Fibroblast of skin of left biceps (primary cell): Measurements from ENCODE around the gene CFAP54.
"Not testable (repeated sequence)": the region's sequence is repeated elsewhere in the genome, so short reads cannot be mapped to it uniquely, and the experiment has no call there.

Source experiments
- DNase-seq, 2 experiments: peaks; one replicate each; pipeline ENCODE4 v3.0.0-alpha.2; 2013; ENCODE audit warnings: low read depth in 2 of 2

CFAP54 gene, protein sequence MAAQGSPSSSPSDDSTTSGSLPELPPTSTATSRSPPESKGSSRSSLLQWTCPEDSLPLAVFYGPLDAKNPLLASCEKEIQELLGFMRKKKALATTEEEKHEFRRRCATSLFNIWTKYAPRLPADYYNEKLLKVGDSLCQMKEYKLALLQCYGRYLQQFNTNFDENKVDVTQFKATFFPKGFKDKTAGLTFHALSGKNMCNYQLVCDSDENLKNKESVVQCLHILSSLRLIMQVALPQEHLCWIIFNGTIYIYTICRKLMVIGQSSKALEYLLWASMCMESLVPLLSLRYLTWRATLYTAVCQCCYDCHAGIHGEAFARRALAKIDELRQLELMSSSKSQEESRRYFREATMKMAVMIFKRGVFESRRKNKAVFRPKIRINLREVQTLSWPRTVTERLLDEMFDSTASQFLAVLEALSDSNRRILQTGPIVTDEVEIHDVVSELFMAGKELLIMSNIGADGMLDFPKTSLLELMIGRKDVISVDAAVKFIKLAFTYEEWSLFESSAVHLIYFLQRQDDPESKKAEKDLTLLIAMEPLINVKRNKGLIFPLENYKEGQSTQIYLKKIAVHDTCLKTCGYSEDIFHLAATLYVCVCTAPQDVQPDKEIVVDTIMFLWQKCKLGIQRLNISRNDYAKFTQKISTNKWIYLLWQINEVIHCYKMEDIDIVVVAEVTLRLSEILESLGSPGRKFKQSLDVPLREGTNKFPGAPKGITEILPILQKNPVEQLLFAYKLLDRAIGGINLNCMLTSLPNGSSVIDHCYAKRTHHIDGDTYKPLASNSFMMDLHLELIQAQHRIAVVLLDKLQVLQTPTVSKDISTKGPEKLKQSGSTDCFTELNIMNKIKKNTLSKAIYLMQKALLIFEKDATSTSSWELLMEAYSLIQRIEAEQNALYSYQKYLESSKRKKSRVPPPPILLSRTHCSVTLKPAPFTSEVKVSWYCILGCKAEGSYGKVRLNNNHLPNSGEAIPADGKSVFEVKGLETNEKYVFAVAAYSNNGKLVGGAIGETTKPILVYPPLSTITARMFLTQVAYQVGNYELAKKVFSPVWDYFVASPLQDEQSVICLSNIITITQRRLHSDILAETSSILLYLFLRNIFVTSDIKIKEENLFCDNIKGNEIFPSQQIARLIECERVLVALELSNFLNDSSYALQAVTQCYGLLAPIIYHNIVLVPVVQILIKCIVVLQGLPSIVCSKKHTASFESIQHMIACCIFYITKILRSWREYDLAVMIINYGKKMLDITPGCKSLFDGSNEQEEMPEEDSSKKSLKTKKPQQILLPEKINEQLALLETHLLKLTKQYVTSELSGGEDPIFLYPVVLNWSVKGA (N-terminal part only)

GRCh38 chr12:96489392-96490056, at the start of gene CFAP54:
CFAP54 (plus strand) TSS chr12:96489577; CDS start chr12:96489610, 33 bp downstream.
- DNase-seq, result peak; percentile 73 to 76

DNA sequence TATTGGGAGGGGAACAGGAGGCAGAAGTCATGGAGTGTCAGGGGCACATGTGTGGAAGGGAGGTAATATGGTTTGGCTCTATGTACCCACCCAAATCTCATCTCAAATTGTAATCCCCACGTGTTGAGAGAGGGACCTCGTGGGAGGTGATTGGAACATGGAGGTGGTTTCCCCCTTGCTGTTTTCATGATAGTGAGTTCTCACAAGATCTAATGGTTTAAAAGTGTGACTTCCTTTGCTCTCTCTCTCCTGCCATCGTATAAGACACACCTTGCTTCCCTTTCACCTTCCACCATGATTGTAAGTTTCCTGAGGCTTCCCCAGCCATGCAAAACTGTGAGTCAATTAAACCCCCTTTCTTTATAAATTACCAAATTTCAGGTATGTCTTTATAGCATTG, 47.6 kb upstream of the CFAP54 start:
- DNase-seq, result no peak

- DNase-seq, result no peak
These were observed 46.5 kb upstream of the CFAP54 start for GRCh38 chr12:96442906-96443305.

- DNase-seq, result no peak
These were observed 45.0 kb upstream of the CFAP54 start for GRCh38 chr12:96444399-96444798.

GRCh38 chr12:96445691-96446583, 43.4 kb upstream of the CFAP54 start:
- peak; percentile 65 to 66 for DNase-seq

DNA sequence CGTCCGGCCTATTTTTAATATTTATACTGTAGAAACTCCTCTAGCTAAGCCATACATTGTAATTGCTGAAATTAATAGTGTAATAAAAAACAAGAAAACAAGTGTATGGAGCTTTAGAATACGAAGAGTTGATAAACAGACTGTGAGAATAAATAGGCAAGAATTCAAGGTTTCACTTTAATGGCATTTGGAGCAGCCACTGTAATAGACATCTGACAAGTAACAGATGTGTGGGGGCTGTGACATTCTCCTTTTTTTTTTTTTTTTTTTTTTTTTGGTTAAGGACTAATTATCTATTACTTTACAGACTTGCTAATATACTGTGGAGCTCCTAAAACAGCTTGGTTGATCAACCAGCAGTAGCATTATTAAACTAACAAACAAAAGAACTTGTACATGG, 42.1 kb upstream of the CFAP54 start:
- DNase-seq, result no peak

GRCh38 chr12:96448300-96448699, 41.1 kb upstream of the CFAP54 start:
- DNase-seq, result no peak

GRCh38 chr12:96452261-96452922, 37.0 kb upstream of the CFAP54 start:
- no peak for DNase-seq

DNA sequence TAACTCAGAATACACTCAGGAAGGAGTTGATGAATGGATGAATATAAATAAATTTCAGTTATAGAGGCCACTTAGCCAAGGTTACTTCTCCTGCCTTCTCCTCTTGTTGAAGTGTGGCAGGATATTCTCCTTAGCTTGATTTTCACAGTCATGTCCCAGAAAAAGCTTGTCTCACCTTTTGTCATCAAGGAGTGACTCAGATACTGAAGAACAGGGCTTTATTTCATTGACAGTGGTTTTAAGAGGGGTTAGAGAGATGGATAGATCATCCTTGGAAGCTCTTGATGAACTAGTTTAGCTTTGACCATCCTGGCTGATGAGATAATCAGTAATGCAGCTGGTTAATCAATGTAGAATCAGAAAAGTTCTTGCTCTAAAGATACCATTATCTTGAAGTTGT, 35.0 kb upstream of the CFAP54 start:
- no peak for DNase-seq

DNA sequence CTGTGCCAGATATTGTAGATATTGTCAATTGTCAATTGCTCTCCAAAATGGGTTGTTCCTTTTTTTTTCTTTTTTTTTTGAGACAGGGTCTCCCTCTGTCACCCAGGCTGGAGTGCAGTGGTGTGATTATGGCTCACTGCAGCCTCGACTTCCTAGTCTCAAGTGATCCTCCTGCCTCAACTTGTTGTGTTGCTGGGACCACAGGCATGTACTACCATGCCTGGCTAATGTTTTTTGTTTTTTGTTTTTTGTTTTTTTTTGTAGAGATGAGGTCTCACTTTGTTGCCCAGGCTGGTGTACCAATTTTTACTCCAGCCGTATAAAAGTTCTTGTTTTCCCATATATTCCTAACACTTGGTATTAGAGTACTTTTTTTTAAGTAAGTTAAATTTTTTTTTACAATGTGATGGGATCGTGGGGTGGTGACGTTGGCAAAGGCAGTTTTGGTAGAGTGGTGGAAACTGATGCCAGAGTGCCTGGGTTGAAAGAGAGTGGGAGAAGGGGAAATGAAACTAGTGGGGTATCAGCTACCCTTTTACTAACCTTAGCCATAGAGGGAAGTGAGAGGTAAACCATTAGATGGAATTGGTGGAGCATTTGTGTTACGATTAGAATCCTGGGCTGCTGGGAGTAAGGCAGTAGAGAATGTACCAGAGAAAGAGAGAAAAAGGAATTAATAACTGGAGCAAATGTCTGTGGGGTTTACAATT, 33.0 kb upstream of the CFAP54 start:
- no peak for DNase-seq

DNA sequence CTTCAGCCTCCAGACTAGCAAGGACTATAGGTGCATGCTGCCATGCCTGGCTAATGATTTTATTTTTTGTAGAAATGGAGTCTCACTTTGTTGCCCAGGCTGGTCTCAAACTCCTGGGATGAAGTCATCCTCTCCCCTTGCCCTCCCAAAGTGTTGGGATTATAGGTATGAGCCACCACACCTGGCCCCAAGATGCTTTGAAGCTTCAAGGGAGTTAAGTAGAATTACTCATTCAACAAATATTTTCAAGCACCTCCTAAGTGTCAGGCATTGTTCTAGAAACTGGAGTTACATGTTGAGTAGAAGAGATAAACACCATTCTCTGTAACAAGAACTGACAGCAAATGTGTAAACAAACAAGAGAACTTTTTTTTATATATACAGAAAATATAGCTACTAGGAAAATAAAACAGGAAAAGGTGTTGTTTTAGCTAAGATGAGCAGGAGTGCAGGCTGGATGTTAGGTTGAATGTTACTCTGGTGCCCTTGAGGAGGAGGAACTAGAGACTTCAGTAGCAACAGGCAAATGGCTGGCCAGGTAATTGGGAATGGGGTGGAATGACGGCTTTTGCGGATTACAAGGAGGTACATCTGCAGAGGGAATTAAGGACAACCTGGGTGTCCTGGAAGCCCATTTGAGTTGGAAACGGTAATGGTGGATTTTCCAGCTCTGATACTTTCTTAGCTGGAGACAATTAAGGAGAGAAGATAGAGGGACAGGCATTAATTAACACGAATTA, 32.0 kb upstream of the CFAP54 start:
- DNase-seq, result no peak

- DNase-seq, result not testable (repeated sequence)
These were observed 30.1 kb upstream of the CFAP54 start for GRCh38 chr12:96459281-96459680.

GRCh38 chr12:96462571-96463280, 26.7 kb upstream of the CFAP54 start:
- no peak for DNase-seq

GRCh38 chr12:96465896-96466295, 23.5 kb upstream of the CFAP54 start:
- no peak for DNase-seq

- DNase-seq, result no peak
These were observed 22.2 kb upstream of the CFAP54 start for GRCh38 chr12:96466939-96467751.

DNA sequence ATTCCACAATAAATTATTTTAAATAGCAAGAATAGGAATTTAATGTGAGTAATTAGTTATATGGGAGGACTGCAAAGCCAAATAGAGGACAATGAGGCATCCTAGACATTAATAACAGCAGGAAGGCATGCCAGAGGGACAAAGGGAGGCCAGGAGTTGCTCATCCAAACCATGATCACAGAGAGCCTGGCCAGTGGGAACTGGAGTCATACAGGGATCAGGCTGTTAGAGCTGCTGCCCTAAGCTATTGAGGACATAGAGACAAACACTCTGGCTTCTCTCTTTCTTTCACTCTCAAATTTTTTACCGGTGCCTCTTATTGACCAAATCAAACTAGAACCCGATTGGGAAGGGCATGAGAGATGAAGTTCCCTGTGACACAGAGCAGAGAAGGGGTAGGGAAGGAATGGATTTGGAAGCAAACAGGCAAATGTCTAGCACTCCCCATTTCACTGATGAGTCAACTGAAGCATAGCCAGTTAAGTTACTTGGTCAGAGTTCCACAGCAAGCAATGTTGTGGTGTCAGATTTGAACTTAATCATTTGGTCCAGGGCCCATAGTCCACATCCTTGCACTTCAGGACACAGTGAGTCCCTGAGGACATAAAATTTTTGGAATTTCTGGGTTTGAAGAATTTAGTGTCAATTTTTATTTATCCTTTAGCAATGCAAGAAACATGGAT, 17.9 kb upstream of the CFAP54 start:
- peak; percentile 32 to 35 for DNase-seq
